ENCODE results near the gene ADD1.
"Not testable (repeated sequence)": the region's sequence is repeated elsewhere in the genome, so short reads cannot be mapped to it uniquely, and the experiment has no call there.

ADD1 gene

DNA sequence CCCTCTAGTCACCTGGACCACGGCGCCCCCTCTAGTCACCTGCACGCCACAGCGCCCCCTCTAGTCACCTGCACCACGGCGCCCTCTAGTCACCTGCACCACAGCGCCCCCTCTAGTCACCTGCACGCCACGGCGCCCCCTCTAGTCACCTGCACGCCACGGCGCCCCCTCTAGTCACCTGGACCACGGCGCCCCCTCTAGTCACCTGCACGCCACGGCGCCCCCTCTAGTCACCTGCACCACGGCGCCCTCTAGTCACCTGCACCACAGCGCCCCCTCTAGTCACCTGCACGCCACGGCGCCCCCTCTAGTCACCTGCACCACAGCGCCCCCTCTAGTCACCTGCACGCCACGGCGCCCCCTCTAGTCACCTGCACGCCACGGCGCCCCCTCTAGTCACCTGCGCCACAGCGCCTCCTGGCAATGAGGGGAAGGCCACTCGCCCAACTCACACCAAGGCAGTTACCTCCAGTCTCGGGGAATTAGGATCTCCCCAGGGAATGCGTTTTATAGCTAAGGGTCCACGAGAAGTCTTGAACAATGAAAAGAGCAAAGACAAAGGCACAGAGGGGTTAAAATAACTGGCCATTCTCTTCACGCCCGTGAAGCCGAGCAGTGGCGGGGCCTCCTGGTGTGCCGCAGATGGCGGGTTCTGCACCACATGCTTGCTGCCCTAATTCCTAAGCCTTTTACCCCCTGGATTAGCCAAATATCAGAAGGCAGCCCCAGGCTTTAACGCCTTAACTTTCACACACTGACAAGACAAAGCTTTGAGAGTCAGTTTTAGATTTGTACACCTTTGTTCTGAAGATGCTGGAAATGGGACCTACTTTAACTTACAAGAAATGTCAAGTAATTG, 111.8 kb downstream of the ADD1 start:
- DNase-seq (ENCODE audit: low read depth, low spot score); H3K4me3 ChIP-seq (ENCODE audit: low read depth, low read length); in situ Hi-C loops (cut with HindIII; ENCODE audit: low sequenced_read_pairs): not testable (repeated sequence)
- TF ChIP-seq, protein P1, sequence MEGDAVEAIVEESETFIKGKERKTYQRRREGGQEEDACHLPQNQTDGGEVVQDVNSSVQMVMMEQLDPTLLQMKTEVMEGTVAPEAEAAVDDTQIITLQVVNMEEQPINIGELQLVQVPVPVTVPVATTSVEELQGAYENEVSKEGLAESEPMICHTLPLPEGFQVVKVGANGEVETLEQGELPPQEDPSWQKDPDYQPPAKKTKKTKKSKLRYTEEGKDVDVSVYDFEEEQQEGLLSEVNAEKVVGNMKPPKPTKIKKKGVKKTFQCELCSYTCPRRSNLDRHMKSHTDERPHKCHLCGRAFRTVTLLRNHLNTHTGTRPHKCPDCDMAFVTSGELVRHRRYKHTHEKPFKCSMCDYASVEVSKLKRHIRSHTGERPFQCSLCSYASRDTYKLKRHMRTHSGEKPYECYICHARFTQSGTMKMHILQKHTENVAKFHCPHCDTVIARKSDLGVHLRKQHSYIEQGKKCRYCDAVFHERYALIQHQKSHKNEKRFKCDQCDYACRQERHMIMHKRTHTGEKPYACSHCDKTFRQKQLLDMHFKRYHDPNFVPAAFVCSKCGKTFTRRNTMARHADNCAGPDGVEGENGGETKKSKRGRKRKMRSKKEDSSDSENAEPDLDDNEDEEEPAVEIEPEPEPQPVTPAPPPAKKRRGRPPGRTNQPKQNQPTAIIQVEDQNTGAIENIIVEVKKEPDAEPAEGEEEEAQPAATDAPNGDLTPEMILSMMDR (IDR thresholded peaks at IDR 0.05; ENCODE audit: low read depth, low read length) = peak; percentile 16

DNA sequence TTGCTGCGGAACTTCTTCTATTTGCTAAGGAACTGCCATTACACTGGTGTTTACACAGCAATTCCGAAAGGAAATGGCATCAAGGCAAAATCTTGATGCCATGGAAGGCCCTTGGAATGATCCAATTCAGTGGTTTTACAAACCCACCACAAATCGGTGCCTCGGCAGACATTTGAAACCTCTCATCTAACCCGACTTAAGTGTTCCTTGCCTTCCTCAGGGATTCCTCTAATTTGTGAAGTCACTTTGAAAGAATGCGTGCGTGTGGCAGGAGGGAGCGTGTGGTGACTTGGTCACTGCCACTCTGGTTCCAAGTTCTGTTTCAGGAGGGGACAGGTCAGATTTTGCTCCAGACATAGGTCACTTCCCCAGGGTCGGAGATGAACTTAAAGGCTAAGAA, 114.8 kb downstream of the ADD1 start:
- H3K4me3 ChIP-seq (ENCODE audit: low read depth, low read length) = no peak overlapping the region
- TF ChIP-seq, protein P1 (IDR thresholded peaks at IDR 0.05; ENCODE audit: low read depth, low read length) = no peak
- peak; percentile 63 for DNase-seq (ENCODE audit: low read depth, low spot score)
- in situ Hi-C loops (cut with HindIII; ENCODE audit: low sequenced_read_pairs) = no loop called here

DNA sequence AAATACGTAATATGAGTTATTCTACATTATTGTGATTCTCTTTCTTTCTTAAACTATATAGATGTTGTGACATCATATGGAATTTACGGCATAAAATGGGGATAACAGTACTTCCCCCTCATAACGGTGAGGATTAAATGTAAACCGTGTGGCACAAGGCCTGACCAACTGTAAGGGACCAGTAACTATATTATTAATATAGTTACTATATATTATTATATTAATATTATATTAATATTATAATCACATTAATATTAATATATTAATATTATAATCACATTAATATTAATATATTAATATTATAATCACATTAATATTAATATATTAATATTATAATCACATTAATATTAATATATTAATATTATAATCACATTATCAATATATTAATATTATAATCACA, 116.8 kb downstream of the ADD1 start:
- DNase-seq (ENCODE audit: low read depth, low spot score); H3K4me3 ChIP-seq (ENCODE audit: low read depth, low read length); in situ Hi-C loops (cut with HindIII; ENCODE audit: low sequenced_read_pairs): not testable (repeated sequence)

DNA sequence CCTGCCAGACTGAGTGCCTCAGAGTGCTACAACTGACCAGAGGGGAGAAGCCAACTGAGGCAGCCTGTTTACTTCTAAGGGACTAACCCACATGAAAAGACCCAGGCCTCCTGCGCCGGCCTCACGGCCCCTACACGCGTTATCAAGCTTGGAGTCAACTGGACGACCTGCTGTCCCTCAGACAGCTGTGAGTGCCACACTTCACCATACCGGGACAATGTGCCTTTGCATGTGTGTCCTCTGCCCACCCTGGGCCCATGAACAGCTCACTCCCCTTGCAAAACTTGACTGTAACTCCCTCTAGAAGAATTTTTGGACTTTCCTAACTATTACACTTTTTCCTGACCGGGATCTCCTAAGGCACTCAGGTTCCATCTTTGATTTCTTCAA, 117.8 kb downstream of the ADD1 start:
- in situ Hi-C loops (cut with HindIII; ENCODE audit: low sequenced_read_pairs) = no loop called here
- H3K4me3 ChIP-seq (ENCODE audit: low read depth, low read length) = peak overlapping the region; percentile 90
- DNase-seq (ENCODE audit: low read depth, low spot score) = no peak
- TF ChIP-seq, protein P1 (IDR thresholded peaks at IDR 0.05; ENCODE audit: low read depth, low read length) = no peak

DNA sequence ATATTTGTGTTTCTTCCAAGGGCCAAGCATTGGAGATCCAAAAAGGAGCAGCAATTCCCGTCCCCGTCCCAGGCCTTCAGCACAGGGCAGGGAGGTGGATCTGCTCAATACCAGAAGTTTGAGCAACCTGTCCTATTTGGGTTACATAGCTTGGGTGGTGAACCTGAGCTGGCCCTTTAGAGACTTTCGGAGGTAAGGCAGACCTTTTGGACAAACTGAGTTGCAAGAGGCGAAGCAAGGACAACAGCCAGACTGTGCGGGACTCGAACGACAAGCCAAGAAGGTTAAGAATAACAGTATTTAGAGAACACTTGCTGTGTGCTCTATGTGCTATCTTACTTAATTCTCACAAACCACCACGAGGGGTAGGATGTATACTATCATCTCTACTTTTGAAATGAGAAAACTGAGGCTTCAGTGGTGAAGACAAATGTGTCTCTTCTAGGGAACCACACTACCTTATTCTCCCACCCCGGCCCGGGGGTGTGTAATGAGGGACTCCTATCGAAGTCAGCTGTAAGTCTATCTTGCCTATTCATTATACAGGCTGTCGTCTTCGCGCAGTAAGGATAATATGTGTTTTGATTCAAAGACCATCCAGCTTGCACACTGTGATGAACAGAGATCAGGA, 118.3 kb downstream of the ADD1 start:
- in situ Hi-C loops (cut with HindIII; ENCODE audit: low sequenced_read_pairs) = no loop called here
- peak overlapping the region; percentile 90 for H3K4me3 ChIP-seq (ENCODE audit: low read depth, low read length)
- no peak for DNase-seq (ENCODE audit: low read depth, low spot score)
- TF ChIP-seq, protein P1 (IDR thresholded peaks at IDR 0.05; ENCODE audit: low read depth, low read length) = no peak

DNA sequence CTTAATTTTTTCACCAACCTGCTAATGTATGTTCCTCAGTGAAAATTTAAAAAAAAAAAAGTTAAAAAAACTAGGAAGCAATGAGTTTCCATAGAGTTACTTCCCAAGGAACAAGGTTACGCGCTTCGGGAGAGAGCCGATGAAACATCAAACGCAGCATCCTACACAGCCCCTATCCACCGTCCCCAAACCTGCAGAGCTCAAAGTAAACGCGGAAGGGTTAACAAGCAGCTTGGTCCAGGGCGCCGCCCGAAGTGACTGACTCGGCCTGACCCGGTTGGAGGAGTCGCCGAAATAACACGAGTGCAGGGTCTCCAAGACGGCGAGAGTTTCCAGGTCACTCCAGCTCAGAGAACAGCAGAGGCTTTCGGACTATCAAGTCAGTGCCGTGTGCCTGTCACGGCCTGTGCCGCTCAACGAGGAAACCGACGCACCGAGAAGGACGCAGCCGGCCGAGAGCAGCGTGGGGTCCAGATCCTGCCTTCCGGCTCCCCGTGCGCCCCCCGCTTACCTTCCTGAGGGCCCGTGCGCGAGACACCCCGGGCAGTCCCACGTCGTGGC, 119.0 kb downstream of the ADD1 start:
- H3K4me3 ChIP-seq (ENCODE audit: low read depth, low read length) = peak overlapping the region; percentile 90
- DNase-seq (ENCODE audit: low read depth, low spot score) = no peak
- in situ Hi-C loops (cut with HindIII; ENCODE audit: low sequenced_read_pairs) = no loop called here
- TF ChIP-seq, protein P1 (IDR thresholded peaks at IDR 0.05; ENCODE audit: low read depth, low read length) = no peak

All from astrocyte of the spinal cord (primary cell).